IMR-90 (cell line): ENCODE measurements around the gene KRTAP10-9. TPM values are rescaled to one million over a fixed set of nuclear protein-coding genes. Genes with fewer than 3 reads are reported as not detected.

ENCODE experiments used
- ATAC-seq: fragments of 200-7000 bp; cut with Tn5 transposase; 2 replicates; pipeline ENCODE4 v1.9.1; 2020; ENCODE audit warnings: low read depth, mild to moderate bottlenecking, moderate library complexity
- BruUV-seq: library from RNA; stranded (reverse); fragments of 400-500 nt; replicated peaks from 2 replicates; lab custom pipeline; 2021; lab: Mats Ljungman, UMichigan
- CTCF ChIA-PET: fragments of 300-600 bp; formaldehyde crosslinking; extraction: SDS; loops from one replicate; lab custom pipeline; 2021; ENCODE audit warnings: antibody characterized with exemption; lab: Yijun Ruan, JAX
- POLR2A ChIA-PET: fragments of 300-600 bp; sonication (Branson Sonifier 250); formaldehyde crosslinking; loops from one replicate; lab custom pipeline; 2022; ENCODE audit warnings: antibody characterized with exemption; ENCODE audit not compliant: unreplicated experiment; lab: Charles Lee
- DNase-seq: peaks from one replicate; pipeline ENCODE4 v3.0.0; 2013
- H2AFZ ChIP-seq: replicated peaks from 2 replicates; pipeline ENCODE3; 2013; ENCODE audit warnings: low read length, mild to moderate bottlenecking; ENCODE audit not compliant: poor library complexity
- H2AK5ac ChIP-seq: 2 replicates; pipeline ENCODE4 v1.6.1; 2013; ENCODE audit warnings: low read depth, low read length, inconsistent platforms
- H2AK9ac ChIP-seq: replicated peaks from 2 replicates; pipeline ENCODE3; 2013; ENCODE audit warnings: mild to moderate bottlenecking, low read depth, low read length, moderate library complexity; ENCODE audit not compliant: poor library complexity
- H2BK120ac ChIP-seq: 2 replicates; pipeline ENCODE4 v1.6.1; 2013; ENCODE audit warnings: low read depth, low read length, inconsistent platforms
- H2BK15ac ChIP-seq: 3 replicates; pipeline ENCODE4 v1.6.1; 2013; ENCODE audit warnings: low read depth, low read length, inconsistent platforms
- H2BK20ac ChIP-seq: 2 replicates; pipeline ENCODE4 v1.6.1; 2013; ENCODE audit warnings: low read depth, mild to moderate bottlenecking, inconsistent platforms, low read length, moderate library complexity
- H2BK5ac ChIP-seq: 2 replicates; pipeline ENCODE4 v1.6.1; 2013; ENCODE audit warnings: mild to moderate bottlenecking, low read depth, low read length, inconsistent platforms; ENCODE audit not compliant: poor library complexity, severe bottlenecking
- H3K14ac ChIP-seq: replicated peaks from 2 replicates; pipeline ENCODE4 v1.6.1; 2013; ENCODE audit warnings: low read depth, low read length, inconsistent platforms
- H3K18ac ChIP-seq: 2 replicates; pipeline ENCODE4 v1.6.1; 2013; ENCODE audit warnings: low read depth, low read length, control low read depth
- H3K23ac ChIP-seq: 2 replicates; pipeline ENCODE4 v1.6.1; 2013; ENCODE audit warnings: low read depth, low read length, inconsistent platforms
- H3K27ac ChIP-seq: 2 replicates; pipeline ENCODE4 v1.5.1; 2013; ENCODE audit warnings: mild to moderate bottlenecking, control low read depth, low read length; ENCODE audit not compliant: insufficient read depth
- H3K27me3 ChIP-seq: 2 replicates; pipeline ENCODE4 v1.6.1; 2013; ENCODE audit warnings: low read length; ENCODE audit not compliant: control insufficient read depth, insufficient read depth
- H3K36me3 ChIP-seq: 2 replicates; pipeline ENCODE4 v1.6.1; 2013; ENCODE audit warnings: low read length, mixed read lengths; ENCODE audit not compliant: control insufficient read depth, insufficient read depth
- H3K4ac ChIP-seq: 2 replicates; pipeline ENCODE4 v1.6.1; 2013; ENCODE audit warnings: low read depth, low read length, inconsistent platforms
- H3K4me1 ChIP-seq: 2 replicates; pipeline ENCODE4 v1.6.1; 2013; ENCODE audit warnings: low read length, mixed read lengths; ENCODE audit not compliant: control insufficient read depth, insufficient read depth
- H3K4me2 ChIP-seq: 2 replicates; pipeline ENCODE4 v1.6.1; 2013; ENCODE audit warnings: low read depth, mild to moderate bottlenecking, control low read depth, low read length, moderate library complexity
- H3K4me3 ChIP-seq: 2 replicates; pipeline ENCODE4 v1.5.1; 2013; ENCODE audit warnings: low read depth, mild to moderate bottlenecking, control low read depth, low read length, moderate library complexity; ENCODE audit not compliant: insufficient read depth
- H3K56ac ChIP-seq: 2 replicates; pipeline ENCODE4 v1.6.1; 2013; ENCODE audit warnings: low read length, inconsistent platforms; ENCODE audit not compliant: insufficient read depth; ENCODE audit errors: extremely low read depth
- H3K79me1 ChIP-seq, 2 experiments: 2 replicates each; pipeline ENCODE4 v1.6.1; 2013; ENCODE audit warnings: low read length in 2 of 2, inconsistent platforms in 1 of 2, low read depth in 1 of 2
- H3K9ac ChIP-seq: 2 replicates; pipeline ENCODE4 v1.6.1; 2013; ENCODE audit warnings: low read depth, low read length, control low read depth
- H3K9me1 ChIP-seq: 2 replicates; pipeline ENCODE4 v1.6.1; 2013; ENCODE audit warnings: low read length, inconsistent platforms; ENCODE audit not compliant: insufficient read depth
- H3K9me3 ChIP-seq: 2 replicates; pipeline ENCODE4 v1.6.1; 2013; ENCODE audit warnings: low read length; ENCODE audit not compliant: control insufficient read depth, insufficient read depth
- H4K20me1 ChIP-seq: 2 replicates; pipeline ENCODE4 v1.6.1; 2013; ENCODE audit warnings: low read length, inconsistent platforms; ENCODE audit not compliant: insufficient read depth
- H4K5ac ChIP-seq: 2 replicates; pipeline ENCODE4 v1.6.1; 2013; ENCODE audit warnings: mild to moderate bottlenecking, low read depth, low read length, control low read depth
- H4K8ac ChIP-seq, 2 experiments: 2 replicates each; pipeline ENCODE4 v1.6.1; 2013; ENCODE audit warnings: low read depth in 2 of 2, low read length in 2 of 2, control low read depth in 1 of 2, inconsistent platforms in 1 of 2
- H4K91ac ChIP-seq: 2 replicates; pipeline ENCODE4 v1.6.1; 2013; ENCODE audit warnings: low read depth, low read length, inconsistent platforms; ENCODE audit not compliant: insufficient read depth
- BHLHE40 ChIP-seq: fragments of 150-350 bp; IDR thresholded peaks from 2 replicates; pipeline ENCODE4 v1.6.1; 2016; ENCODE audit warnings: mild to moderate bottlenecking, low read depth, low read length
- CHD1 ChIP-seq: IDR thresholded peaks from 2 replicates; pipeline ENCODE4 v1.6.1; 2012; ENCODE audit warnings: low read depth, low read length, improper control_type of control experiment
- CTCF ChIP-seq: conservative IDR thresholded peaks from 2 replicates; pipeline ENCODE4 v1.5.1; 2012; ENCODE audit warnings: mild to moderate bottlenecking, low read depth, low read length, improper control_type of control experiment
- FOS ChIP-seq: fragments of 150-350 bp; IDR thresholded peaks from 2 replicates; pipeline ENCODE4 v1.6.1; 2016; ENCODE audit warnings: low read depth, low read length
- MAFK ChIP-seq: IDR thresholded peaks from 2 replicates; pipeline ENCODE4 v1.6.1; 2012; ENCODE audit warnings: low read depth, low read length, improper control_type of control experiment
- MAZ ChIP-seq: IDR thresholded peaks from 2 replicates; pipeline ENCODE4 v1.6.1; 2012; ENCODE audit warnings: low read depth, mild to moderate bottlenecking, low read length, improper control_type of control experiment, moderate library complexity, borderline replicate concordance
- MXI1 ChIP-seq: IDR thresholded peaks from 2 replicates; pipeline ENCODE4 v1.6.1; 2012; ENCODE audit warnings: low read depth, mild to moderate bottlenecking, low read length, moderate library complexity, borderline replicate concordance
- NFE2L2 ChIP-seq: fragments of 150-350 bp; IDR thresholded peaks from 2 replicates; pipeline ENCODE4 v1.6.1; 2016; ENCODE audit warnings: low read depth, mild to moderate bottlenecking, low read length
- RAD21 ChIP-seq: IDR thresholded peaks from 2 replicates; pipeline ENCODE4 v1.6.1; 2012; ENCODE audit warnings: low read length, improper control_type of control experiment
- RCOR1 ChIP-seq: IDR thresholded peaks from 2 replicates; pipeline ENCODE4 v1.6.1; 2012; ENCODE audit warnings: mild to moderate bottlenecking, low read length, improper control_type of control experiment; ENCODE audit not compliant: insufficient replicate concordance
- RFX5 ChIP-seq: IDR thresholded peaks from 2 replicates; pipeline ENCODE4 v1.8.0; 2012; ENCODE audit warnings: low read depth, mild to moderate bottlenecking, low read length, moderate library complexity
- SMC3 ChIP-seq: fragments of 150-350 bp; IDR thresholded peaks from 2 replicates; pipeline ENCODE4 v1.6.1; 2016; ENCODE audit warnings: low read depth, mild to moderate bottlenecking, antibody characterized with exemption, low read length, moderate library complexity
- USF2 ChIP-seq: fragments of 150-350 bp; IDR thresholded peaks from 2 replicates; pipeline ENCODE4 v1.6.1; 2017; ENCODE audit warnings: mild to moderate bottlenecking, antibody characterized with exemption, low read length, low read depth
- WGBS, 2 experiments: methylation state at CpG; one replicate each; pipeline versions ENCODE4 v1.1.5 to v1.1.7; 2013; ENCODE audit warnings: missing lambda C conversion rate in 2 of 2; ENCODE audit not compliant: insufficient read length in 1 of 2; ENCODE audit errors: extremely low coverage in 2 of 2; 5-methylcytosine and 5-hydroxymethylcytosine counted together
- dilution Hi-C: fragments of 300-500 bp; cut with HindIII; formaldehyde crosslinking; loops from one replicate; pipeline ENCODE4 v1.14.3; 2018; ENCODE audit warnings: low sequenced_read_pairs; ENCODE audit not compliant: unreplicated experiment
- in situ Hi-C: fragments of 300-500 bp; cut with MboI; formaldehyde crosslinking; loops from 3 replicates; pipeline ENCODE4 v1.14.3; 2019; ENCODE audit warnings: low sequenced_read_pairs, inconsistent platforms, mixed read lengths
- intact Hi-C: fragments of 100-400 bp; cut with micrococcal nuclease; formaldehyde crosslinking; loops from 2 replicates; pipeline ENCODE4 v1.10.0; 2022
- polyA plus RNA-seq, 3 experiments: library from polyadenylated mRNA; depleted of rRNA; stranded (reverse); fragments of >200 nt; gene quantifications; 2 replicates each; pipeline ENCODE4 v1.2.3, GENCODE V29; 2012; ENCODE audit warnings: low replicate concordance in 1 of 3
- total RNA-seq: library from RNA; depleted of rRNA; stranded (reverse); fragments of >200 nt; gene quantifications from 2 replicates; pipeline ENCODE4 v1.2.3, GENCODE V29; 2012

KRTAP10-9 gene
- total and polyA plus RNA-seq, 2 of the 4 experiments (the other 2 are of a cell fraction), result not detected

GRCh38 chr21:44626262-44626661 is 631 bp upstream of the KRTAP10-9 start:
- dilution Hi-C loops (no loop called here), intact Hi-C loops (no loop called here)
- POLR2A ChIA-PET, result no interaction called here

More at GRCh38 chr21:44626262-44626661, 631 bp upstream of the KRTAP10-9 start:
- Histone ChIP-seq H3K4me1 (no peaks in the 10 kb centered on the region), H3K4ac (no peak overlapping the region), H3K79me1 (no peaks in the 10 kb centered on the region), H3K14ac (no peak overlapping the region), H2AK5ac (no peak overlapping the region), H3K27ac (no peak overlapping the region), H3K23ac (no peak overlapping the region), H2BK20ac (no peak overlapping the region), H2BK120ac (no peak overlapping the region), H2BK5ac (no peak overlapping the region), H3K56ac (no peak overlapping the region), H4K91ac (no peak overlapping the region), H3K9me1 (no peaks in the 10 kb centered on the region), H3K4me3 (no peak overlapping the region), H2AK9ac (no peak overlapping the region), H4K20me1 (no peaks in the 10 kb centered on the region), H3K27me3 (peaks cover 2% of the 10 kb centered on the region; the same call in 1 of the 2 replicates), H4K8ac (no peak overlapping the region), H3K4me2 (no peak overlapping the region), H4K5ac (no peak overlapping the region), H3K18ac (no peak overlapping the region), H2BK15ac (no peak overlapping the region), H2AFZ (no peak overlapping the region), H3K9me3 (0 out of 2 replicates have a peak, but pooled peaks cover 1% of the 10 kb centered on the region), H3K36me3 (no peaks in the 10 kb centered on the region), H3K9ac (no peak overlapping the region)
- in situ Hi-C loops, result no loop called here
- WGBS, 2 experiments, result 43% methylated on average over 2 of the region's 10 CpGs; no CpG with 5 or more reads in 1 of the 2 experiments
- TF ChIP-seq MXI1 (no peak), MAZ (no peak), RFX5 (no peak), SMC3 (no peak), USF2 (no peak), BHLHE40 (no peak), FOS (no peak), RAD21 (no peak), RCOR1 (no peak), MAFK (no peak), NFE2L2 (no peak), CTCF (no peak), CHD1 (no peak)
- no peak for DNase-seq
- CTCF ChIA-PET, result no interaction called here
- no peak for ATAC-seq
- no TSS peak for BruUV-seq
